ENCODE measurements around the gene SNX30.

DNA sequence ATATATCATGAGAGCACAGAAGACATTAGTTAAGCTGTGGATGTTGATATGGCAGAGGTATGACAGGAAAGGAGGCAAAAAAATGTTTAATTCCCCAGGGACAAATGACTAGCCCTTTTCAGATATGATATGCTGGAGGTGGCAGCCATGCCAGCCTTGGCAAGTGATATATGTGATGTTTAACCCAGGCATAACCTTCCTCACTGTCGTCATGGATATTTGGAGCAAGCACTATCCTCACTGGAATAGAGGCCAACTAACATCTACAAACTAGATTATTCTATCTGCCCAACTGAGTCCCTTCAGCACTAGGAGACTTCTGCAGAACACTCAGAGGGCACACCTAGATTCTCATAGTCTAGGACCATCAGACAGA is 167.4 kb downstream of the SNX30 start:
- TF ChIP-seq CTCF (IDR thresholded peaks at IDR 0.05) (no peak), POLR2A (IDR thresholded peaks at IDR 0.05) (no peak), POLR2AphosphoS5 (IDR thresholded peaks at IDR 0.05) (no peak)

All from gastroesophageal sphincter (tissue), 3 donors.